NK-92 treated with Interleukin-12 subunit alpha and Interleukin-12 subunit beta, amount 100 ng/mL, for 24 hours (cell line): ENCODE results near the gene CREB3L2.
A peak's percentile ranks its signal among the peaks of the same experiment; 100 is the strongest.
"Not testable (repeated sequence)": the region's sequence is repeated elsewhere in the genome, so short reads cannot be mapped to it uniquely, and the experiment has no call there.

Experiments
- DNase-seq: peaks from one replicate; lab custom pipeline; 2025; lab: John Stamatoyannopoulos, UW

The CREB3L2 gene

GRCh38 chr7:138014201-138014600, 12.3 kb upstream of the CREB3L2 start:
- not testable (repeated sequence) for DNase-seq

DNA sequence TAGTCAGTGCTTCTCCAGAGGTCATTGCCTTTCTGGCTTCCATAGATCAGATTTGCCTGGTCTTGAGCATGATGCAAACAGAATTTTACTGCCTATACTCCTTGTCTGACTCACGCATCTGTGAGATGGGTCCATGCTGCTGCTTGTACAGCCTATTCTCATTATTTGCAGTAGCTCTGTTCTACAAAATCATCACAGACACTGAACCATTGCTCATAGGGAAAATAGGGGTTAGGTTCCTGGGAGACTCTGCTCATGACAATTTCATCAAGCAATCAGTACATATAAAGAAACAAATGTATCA, 7.4 kb upstream of the CREB3L2 start:
- no peak for DNase-seq

DNA sequence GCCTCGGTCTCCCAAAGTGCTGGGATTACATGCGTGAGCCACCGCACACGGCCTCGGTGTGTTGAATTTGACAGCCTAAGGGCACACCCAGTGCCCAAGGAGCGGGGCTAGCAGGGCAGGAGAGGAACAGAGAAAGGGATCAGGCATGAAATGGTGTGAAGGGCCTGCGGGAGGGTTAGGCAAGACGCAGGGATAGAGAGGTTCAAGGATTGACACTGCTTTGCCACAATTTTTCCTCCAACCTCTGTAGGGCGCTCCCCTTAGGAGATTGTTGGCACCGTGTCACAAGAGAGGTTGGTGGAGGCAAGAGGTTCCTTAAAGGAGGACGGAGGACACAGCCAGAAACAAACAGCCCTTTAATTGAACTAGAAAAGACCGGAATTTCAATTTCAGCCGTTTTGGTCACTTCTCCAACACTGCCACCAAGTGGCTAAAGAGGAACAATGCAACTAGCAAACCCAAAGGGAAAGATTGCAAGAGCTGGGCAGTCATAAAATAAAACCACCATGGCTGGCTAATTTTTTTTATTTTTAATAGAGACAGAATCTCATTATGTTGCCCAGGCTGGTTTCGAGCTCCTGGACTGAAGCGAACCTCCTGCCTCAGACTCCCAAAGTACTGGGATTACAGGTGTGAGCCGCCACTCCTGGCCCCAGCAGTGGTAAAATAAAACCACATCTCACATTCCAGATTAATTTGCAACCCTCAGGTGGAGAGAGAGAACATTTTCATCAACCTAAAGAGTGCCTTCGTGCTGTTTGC, 6.9 kb upstream of the CREB3L2 start:
- DNase-seq = no peak

DNA sequence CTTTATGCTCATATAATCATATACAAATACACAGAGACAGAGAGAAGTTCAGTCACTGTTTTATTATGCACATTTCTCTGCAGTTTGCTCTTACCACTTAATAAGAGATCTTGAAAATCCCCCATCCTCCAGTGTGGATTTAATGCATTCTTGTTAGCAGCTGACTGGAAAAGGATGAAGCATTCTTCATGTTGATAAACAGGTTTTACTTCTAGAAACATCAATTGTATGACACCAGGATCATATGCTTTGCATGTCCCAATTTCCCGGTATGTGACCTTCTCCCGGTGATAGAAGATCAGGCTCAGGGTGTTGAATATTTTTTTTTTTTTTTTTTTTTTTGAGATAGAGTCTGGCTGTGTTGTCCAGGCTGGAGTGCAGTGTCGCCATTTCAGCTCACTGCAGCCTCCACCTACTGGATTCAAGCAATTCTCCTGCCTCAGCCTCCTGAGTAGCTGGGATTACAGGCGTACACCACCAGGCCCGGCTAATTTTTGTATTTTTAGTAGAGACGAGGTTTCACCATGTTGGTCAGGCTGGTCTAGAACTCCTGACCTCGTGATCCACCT, 6.2 kb upstream of the CREB3L2 start:
- DNase-seq = no peak

DNA sequence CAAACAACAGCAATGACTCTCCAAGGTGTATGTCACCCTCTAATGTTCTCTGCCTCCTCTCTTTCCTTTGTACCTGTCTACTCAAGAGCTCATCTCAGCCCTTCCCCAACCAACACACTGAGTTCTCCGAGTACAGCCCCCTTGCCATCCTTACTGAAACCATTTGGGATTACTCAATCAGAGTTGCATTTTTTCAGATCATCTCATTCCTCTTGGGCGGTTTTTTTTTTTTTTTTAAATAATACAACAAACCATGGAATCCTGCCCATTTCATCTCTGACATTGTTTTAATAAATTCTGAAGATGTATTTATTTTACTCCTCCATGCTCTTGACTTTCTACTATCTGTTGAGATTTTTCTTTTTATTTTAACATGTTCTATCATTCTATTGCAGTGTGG, 4.2 kb upstream of the CREB3L2 start:
- DNase-seq = no peak

DNA sequence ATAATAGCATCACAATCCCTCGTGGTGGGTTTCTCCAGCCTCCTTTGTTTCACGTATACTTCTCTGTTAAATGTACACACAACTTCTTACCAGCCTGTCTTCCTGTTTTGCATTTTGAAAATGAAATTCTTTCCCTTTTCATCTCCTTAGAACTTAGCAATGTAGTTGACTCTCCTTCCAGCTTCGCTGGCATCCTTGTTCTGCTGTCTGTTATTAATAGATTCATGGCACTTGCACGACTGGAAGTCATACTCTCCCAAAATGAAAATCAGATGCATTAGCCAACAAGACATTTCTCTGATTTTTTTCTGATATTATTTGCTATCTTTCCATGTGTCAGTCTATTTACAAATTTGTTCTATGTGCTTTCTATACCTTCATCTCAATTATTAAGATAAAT, 3.0 kb upstream of the CREB3L2 start:
- DNase-seq = no peak

GRCh38 chr7:138004046-138004445, 2.2 kb upstream of the CREB3L2 start:
- DNase-seq = no peak

- no peak for DNase-seq
These were observed 923 bp upstream of the CREB3L2 start for GRCh38 chr7:138002828-138003189.

- DNase-seq = peak; percentile 97
These were observed 376 bp upstream of the CREB3L2 start for GRCh38 chr7:138002096-138002827.

- no peak for DNase-seq
These were observed 1.7 kb downstream of the CREB3L2 start for GRCh38 chr7:138000081-138000701.

DNA sequence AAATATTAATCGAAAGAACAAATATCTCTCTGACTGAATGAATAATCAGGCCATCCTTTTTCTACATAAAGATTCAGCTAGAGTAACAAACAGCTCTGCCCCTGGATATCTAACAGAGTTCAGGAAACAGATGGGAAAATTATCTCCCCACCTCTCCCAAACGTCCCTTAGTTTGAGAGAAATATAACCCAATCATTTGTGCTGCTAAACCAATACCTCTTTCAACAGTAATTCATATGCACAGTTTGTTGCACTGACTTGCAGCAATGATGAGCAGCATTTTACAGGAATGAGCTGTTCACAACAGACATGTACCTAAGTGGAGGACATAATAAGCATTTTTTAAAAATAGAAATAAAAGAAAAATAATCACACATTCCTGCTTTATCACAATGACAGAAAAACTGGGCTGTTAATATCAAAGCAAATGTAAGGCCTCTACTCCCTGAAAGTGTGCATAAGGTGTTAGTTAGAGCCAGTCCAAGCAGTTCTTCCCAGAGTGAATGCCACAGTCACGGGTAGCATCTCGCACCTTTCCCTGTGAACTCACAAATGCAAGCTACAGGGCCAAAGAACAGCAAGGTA, 2.3 kb downstream of the CREB3L2 start:
- DNase-seq = no peak

DNA sequence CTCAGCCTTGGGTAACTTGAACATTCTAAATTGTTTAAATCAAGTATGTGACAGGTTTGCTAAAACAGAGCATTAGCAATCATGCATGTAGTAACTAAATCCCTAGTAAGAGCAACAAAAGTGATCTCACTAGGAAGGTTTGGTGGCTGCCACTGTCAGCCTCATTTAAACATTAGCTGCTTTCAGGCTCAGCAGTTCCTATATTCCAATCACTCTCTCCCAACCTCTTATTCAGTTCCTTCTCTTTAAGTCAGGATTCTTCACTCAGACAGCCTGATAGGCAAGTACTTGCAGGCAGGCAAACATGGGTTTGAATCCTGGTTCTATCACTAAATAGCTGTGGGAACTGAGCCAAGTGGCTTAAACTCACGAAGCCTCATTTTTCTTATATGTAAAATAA, 3.6 kb downstream of the CREB3L2 start:
- DNase-seq = no peak

GRCh38 chr7:137996871-137997270, 5.0 kb downstream of the CREB3L2 start:
- DNase-seq = no peak

DNA sequence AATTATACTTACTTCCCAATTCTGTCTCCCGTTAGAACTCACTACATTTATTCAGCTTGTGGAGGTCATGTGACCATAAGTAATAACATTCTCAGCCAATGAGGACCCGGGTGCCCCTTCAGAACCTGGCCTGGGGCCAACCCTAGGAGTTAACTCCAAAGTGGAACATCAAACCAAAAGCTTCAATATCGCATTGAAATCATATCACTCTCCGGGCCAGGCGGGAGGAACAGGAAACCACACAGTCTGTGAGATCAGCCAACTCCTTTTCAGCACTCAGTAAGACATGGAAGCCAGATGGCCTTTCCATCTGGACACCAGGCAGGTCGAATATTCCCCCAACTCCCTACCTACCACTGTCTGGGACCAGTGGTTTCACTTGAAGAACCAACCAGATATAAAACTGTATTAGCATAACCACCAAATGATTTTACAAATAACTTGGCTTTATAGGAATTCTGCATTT, 5.5 kb downstream of the CREB3L2 start:
- no peak for DNase-seq

- DNase-seq = no peak
These were observed 7.7 kb downstream of the CREB3L2 start for GRCh38 chr7:137994216-137994615.

- no peak for DNase-seq
These were observed 8.5 kb downstream of the CREB3L2 start for GRCh38 chr7:137993395-137993743.

GRCh38 chr7:137992550-137993394, 9.1 kb downstream of the CREB3L2 start:
- no peak for DNase-seq

DNA sequence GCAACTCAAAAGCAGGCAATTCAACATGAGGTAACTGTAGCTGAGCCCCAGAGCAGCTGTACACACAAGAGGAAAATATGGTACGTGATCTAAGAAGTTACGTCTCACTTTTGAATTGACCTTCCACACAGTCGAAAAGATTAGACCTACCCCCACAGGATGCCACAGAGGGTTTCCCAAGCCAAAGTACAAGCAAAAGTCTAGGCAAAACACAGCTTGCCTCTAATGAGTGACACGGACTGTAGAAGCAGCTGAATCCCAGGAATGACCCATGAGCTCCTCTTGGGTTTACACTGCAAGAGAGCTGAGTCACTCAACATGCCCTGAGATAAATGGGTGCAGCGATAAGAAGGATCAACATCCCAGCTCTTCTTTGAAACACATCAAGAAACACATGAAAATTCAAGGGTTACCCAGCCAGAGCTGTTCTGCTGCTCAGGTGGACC, 9.8 kb downstream of the CREB3L2 start:
- no peak for DNase-seq

DNA sequence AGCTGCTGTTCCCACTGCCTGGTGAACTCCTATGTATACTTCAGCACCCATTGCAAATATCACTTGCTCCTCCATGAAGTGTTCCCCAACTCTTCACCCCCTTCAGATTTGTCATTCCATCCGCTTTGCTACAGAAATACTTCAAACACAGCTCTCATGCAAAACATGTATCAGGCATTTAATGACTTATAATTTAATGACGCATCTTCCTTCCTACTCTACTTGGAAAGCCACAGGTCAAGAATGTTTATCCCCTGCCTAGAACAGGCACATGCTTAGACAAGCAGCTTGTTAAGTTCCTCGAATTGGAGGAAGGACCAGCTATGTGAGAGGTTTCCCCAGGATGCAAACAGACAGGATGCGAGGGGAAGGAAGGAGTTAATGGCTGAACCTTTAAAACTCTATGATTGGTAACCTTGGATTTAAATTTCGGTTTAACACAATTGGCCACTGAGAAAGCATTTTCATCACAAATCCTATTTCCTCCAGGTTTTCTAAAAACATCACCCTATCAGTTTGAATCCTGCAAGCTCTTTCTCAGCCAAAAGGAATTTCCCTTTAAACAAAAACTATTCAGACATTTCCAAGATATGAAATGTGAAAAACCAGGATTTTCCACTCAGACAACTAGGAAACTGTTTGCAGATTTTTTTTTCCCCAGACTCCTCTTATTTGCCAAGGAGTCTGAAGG, 11.5 kb downstream of the CREB3L2 start:
- no peak for DNase-seq

DNA sequence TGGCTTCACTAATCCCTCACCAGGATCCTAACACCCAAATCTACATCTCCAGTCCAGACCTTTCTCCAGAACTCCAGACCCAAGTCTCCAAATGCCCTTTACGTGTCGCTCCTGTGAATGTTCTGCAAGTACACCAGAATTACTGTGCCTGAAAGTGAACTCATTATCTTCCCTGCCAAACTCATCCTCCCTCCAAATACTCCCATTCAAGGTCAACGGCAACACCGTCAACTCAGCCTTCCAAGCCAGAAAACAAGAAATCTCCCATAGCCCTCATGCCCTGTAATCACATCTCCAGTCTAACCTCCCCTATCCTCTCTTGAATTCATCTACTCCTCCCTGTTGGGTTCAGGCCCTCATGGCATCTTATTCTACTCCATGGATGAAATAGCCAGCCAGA, 12.3 kb downstream of the CREB3L2 start:
- no peak for DNase-seq

DNA sequence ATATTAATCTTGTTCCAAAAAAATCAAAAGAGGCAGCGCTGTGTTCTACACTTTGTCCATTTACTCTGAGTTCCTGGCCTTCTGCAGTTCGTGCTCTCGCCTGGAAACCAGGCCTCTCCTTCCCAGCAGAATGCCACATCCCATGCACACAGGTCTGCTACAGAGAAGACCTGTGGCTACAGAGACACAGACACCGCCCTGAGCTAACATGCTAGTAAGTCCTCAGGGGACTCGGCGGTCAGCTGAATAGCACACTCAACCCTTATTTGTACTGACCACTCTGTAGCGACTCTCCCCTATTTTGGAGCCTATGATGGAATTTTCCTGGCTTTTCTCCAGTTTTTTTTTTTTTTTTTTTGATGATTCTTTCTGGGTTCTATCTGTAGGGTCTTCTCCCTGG, 12.8 kb downstream of the CREB3L2 start:
- DNase-seq = no peak
